ENCODE data around the gene C1orf35.

Gene C1orf35

GRCh38 chr1:228093050-228093906, 9.8 kb downstream of the C1orf35 start:
- no peak for DNase-seq

DNA sequence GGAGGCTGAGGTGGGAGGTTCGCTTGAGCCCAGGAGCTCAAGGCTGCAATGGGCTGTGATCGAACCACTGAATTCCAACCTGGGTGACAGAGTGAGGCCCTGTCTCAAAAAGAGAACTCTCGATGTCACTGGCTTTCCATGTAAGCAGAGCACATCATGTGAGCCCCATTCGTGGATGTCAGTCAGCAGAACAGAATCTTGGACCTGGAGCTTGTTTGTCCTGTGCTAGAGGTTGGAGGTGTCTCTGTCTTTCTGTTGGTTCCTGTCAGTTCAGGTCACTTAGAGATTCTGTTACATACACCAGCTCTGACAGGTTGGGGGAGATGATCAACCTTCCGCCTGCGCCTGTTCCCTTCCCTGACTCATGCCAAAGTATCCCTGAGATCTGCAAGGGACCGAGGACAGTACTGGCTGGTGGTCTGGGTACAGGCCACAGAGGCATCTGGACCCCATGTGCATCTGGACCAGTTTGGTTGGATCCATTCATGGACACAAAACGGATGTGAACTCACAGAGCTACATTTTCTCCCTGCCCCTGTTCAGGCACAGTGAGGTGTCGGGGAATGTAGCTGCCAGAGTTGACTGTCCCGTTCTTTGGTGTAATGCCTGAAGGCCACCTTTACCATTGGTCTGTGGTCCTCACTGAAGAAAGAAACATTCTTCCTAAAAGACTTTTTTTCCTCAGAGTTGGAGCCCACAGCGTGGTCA, 10.6 kb downstream of the C1orf35 start:
- no peak for DNase-seq

GRCh38 chr1:228091084-228091483, 12.0 kb downstream of the C1orf35 start:
- no peak for DNase-seq

GRCh38 chr1:228090613-228091081, 12.5 kb downstream of the C1orf35 start:
- DNase-seq, result no peak

DNA sequence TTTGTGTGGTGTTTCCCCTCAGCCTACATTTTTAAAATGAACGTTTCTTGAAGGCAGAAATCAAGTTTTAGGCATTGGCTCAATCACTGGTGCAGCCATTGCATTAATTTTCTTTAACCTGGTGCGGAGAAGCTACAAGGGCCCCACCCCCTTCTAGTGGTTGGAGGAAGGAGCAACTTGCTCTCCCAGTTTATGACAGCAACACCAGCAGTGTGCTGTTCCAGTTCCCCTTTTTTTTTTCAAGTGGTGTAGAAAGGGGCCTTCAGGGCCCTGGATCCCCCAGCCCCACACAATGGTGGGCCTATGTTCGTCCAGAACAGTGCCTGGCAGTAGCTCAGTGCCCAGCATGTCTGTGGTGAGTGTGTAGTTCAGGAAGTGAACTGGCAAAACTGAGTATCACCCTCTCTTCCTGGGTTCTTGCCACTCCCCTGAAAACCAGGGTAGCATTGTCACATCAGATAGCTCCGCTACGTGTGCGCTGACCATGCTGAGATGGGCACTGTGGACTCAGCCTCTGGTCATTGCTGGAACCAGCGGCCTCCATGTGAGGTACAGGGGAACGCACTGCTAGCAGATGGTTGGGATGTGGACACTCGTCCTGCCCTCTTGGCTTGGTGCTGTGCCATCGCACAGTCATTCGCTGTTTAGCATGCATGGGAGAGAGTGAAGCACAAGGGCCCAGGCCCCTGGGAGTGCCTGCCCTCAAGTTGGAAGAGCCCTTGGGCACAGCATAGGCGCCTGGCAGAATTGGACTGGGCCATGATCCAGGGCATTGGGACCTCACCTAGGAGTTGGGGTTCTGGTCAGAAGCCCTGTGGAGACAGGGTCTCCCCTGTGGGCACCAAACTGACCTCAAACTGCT, 13.4 kb downstream of the C1orf35 start:
- DNase-seq, result no peak

DNA sequence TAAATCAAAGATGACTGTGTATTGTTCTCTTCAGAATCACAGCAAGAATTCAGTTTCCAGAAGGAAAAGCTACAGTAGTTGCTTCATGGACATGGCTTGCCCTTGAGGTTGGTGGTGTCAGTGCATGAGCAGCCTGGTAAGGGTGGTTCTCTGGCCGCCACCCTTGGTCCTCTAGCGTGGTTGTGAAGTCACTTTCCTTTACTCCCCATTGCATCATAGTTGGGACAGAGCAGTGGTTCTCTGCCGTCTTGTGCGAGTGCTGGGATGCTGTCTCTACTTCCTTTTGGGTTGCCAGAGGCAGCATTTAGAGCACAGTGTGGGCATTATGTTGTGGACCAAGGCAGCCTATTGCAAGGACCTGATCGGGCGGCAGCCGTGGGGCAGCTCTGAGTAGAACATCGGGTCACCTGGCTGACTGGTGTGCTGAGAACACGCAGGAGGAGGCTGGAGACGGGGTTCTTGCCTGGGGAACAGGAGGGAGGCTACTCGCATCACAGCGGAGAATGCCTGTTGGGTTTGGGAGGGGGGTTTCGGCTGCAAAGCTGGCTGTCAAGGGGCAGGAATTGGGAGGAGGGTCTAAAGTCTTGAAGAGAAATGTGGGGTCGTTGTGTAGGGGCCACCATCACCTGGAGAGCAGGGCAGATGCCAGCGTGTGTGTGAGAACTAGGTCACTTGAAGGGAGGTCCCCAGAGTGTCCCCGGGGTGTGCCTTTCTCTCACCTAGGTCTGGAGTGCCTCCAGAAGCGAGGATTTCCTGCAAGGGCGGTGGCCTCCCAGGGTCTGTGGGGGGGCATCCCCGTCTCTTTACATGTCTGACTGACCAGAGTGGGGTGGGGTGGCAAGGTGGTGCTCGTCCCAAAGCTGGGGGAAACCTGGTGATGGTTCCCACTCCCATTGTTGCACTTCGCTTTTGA, 14.3 kb downstream of the C1orf35 start:
- DNase-seq, result no peak

- no peak for DNase-seq
Measured at GRCh38 chr1:228087771-228088251, 15.3 kb downstream of the C1orf35 start.

DNA sequence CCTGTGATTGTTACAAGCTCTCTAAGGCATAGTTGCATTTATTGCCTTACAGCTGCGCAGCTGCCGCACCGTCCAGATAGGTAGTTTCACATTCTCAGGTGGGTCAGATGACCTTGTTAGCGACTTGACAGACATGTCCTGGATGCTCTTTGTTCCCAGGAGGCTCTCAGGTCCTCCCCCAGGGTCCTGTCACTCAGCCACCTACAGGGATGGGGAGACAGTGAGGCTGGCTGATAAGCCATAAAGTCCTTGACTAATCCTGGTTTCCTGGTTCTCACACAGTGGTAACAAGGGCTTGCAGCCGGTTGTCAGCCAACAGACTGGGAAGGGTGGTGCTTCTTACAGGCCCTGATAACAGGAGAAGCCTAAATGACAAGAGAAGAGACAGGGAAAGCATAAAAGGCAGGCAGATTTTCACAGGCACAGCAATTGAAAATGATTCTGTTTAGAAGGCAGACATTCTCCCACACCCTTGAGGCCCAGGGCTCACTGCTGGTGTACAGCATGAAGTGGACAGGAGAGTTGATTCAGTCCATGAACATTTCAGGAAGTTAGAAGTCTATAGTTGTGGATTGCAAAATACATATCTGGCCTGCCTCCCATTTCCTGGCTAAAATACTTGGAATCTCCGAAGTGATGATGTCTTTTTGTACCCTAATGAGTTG, 17.7 kb downstream of the C1orf35 start:
- no peak for DNase-seq

DNA sequence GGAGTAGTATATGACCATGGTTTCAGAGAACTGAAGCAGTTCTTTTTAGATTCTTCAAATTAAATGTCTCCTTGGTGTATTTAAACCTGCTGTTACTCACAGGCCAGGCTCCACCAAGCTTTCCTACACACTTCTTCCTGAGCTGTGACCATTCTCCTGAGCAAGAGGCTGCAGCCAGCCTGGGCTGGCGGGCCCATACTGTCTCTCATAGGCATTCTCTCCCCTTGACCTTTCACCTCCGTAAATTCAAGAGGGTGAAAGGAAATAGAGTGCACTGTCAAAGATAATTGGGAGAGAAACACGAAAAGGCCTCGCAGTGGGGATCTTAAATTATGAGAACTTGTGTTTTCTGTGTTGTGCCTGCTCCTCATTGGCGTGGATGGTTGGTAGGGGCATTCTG, 18.3 kb downstream of the C1orf35 start:
- DNase-seq, result no peak

DNA sequence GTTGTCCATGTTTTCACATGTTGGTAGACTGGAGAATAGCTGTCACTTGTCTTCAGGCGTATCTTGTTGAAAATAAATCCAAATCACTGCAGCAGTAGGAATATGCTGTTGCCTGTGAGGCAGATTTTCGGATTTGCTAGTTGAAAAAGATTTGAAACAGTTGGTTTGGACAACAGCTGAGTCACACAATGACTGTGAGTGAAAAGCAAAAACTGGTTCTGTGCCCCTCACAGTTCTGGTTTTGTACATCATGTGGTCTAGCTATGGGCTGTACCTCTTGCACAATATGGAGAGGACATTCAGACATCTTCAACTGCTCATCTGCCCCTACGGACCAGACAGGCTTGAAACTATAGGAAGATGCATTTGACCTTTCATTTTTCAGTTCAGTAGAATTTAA, 18.8 kb downstream of the C1orf35 start:
- no peak for DNase-seq

GRCh38 chr1:228083871-228084278, 19.2 kb downstream of the C1orf35 start:
- DNase-seq, result no peak

DNA sequence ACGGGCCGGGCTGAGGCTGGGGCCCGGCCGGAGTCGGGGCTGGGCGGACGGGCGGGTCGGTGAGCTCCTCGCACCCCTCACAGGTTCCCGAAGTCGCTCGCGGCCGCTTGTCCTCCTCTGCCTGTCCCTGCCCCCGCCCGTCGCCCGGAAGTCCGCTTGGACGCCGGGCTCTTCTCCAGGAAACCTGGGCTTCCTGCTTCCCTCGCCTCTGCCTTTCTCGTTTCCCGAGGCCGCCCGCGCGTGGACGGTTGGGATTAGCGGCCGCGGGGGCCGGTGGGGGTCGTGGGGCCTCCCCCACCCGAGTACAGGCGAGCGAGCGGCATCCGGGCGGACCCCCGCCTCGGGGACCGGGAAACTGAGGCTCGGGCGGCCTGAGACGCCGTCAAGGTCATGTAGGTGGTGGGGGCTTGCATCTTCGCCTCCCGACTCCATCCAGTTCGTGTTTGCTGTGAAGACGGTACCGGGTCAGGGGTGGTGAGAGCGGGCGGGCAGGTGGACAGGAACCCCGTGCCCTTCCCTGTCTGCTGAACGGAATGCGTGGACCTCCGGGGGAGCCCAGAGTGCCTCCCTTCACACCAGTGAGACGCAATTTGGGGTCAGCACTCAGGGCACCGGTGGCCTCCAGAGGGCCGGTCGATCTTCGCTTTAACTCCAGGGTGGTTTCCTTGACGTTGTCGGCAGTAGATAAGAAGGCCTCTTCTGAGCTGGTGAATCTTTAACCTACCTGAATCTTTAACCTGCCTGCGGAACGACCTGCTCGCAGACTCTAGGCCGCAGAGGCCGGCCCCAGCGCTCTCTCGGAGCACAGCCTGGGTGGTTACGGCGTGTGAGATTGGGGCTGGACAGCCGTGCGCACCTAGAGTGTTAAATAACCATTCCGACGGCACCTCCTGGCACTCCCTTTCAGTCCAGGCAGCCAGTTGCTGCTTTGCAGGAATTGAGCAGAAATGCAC, 19.9 kb downstream of the C1orf35 start:
- no peak for DNase-seq

- DNase-seq, result peak; percentile 60
Measured at GRCh38 chr1:228082214-228082917, 20.8 kb downstream of the C1orf35 start, which contains the start of gene ARF1. Gene ARF1, plus strand, starts transcription at chr1:228082708. Its CDS starts 14,407 bp downstream, at chr1:228097115.

DNA sequence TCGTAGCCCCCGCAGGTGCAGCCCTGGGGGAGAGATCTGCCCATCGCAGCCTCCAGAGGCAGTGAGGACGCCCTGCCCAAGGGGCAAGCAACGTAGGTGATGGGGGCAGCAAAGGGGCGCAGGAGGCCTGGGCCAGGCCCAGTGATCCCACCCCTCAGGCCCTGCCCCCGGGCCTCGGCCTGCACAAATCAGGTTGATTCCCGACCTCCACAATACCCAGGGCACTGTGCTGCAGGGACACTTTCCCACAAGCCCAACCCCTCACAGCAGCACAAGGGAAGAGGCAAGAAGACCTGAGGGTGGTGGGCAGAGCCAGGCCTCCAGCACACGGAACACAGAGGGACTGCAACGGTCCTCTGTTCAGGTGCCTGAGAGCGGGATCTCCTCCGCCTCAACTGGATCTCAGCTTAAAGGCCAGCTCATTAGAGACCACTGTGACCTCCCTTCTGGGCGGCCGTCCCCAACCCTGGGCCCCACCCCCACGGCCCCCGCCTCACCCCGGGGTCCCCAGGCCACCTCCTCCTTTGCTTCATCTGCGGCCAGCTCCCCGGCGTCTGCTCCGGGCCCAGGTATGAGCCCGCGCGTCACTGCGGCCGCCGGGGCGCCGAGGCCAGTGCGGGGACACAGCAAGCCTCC, 21.4 kb downstream of the C1orf35 start:
- no peak for DNase-seq

DNA sequence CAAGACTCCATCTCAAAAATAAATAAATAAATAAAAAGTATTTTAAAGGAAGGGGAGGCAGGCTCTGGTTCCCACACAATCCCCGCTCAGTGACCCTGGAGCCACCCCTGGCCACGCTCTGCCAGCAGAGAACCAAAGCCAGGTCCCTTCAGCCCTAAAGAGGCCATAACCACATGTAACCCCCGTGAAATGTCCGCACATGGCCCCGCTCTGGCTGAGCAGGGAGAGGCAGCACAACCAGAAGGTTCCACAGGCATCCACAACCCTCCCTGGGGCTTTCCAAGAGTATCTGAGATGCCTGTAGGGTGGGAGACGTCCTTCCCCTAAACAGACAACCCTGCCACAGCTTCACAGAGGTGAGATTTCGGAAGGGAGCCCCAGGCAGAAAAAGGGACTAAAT, 22.0 kb downstream of the C1orf35 start:
- no peak for DNase-seq

DNA sequence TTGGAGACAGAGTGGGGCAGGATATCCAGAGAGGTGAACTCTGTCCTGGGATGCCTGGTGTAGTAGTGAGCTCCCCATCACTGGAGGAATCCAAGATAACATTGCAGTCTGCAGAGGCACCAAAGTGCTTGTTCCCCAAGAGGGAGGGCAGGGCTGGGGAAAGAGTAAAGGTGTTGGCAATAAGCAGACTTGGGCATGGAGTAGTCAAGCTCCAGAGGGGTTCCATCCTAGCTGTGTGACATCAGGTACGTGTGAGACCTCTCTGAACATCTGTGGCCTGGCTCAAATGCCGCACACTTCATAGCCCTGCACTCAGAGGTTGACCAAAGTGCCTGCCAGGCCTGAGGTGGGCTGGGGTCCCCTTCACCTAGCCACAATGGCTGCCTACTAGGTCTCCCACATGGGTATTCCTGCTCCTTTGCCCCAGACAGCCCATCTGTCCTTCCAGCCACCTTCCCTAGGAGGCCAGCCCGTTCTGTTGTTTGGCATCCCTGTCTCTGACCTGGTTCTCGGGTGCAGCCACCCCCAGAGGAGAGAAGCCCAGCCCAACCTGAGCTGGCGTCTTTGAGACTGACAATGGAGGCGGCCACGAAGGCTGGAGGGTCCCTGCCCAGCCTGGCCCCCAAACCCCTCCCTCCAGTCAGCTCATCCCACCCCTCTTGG, 23.4 kb downstream of the C1orf35 start:
- DNase-seq, result no peak

- no peak for DNase-seq
Measured at GRCh38 chr1:228079013-228079412, 24.1 kb downstream of the C1orf35 start.

Measured in DMS 273 treated with DMSO at 0.1 percent for 48 hours (cell line).